NCI-H2171 (cell line): ENCODE results near the gene AMIGO2.
"Not testable (repeated sequence)": the region's sequence is repeated elsewhere in the genome, so short reads cannot be mapped to it uniquely, and the experiment has no call there.

ENCODE experiments used
- DNase-seq: peaks from one replicate; lab custom pipeline; 2025; lab: John Stamatoyannopoulos, UW

AMIGO2 gene

GRCh38 chr12:47079468-47079980 lies at the start of gene AMIGO2, which contains the start of gene PCED1B:
Gene AMIGO2, minus strand, starts transcription at chr12:47079959. Its CDS starts 957 bp downstream, at chr12:47079002.
Gene PCED1B, plus strand, starts transcription at chr12:47079621. Its CDS starts 155,443 bp downstream, at chr12:47235064.
- DNase-seq: no peak

- DNase-seq: no peak
Observed at GRCh38 chr12:47126246-47126645, 46.5 kb upstream of the AMIGO2 start.

GRCh38 chr12:47124451-47124850 lies 44.7 kb upstream of the AMIGO2 start:
- no peak for DNase-seq

GRCh38 chr12:47123730-47124129 lies 44.0 kb upstream of the AMIGO2 start:
- DNase-seq: no peak

- no peak for DNase-seq
Observed at GRCh38 chr12:47122602-47123001, 42.8 kb upstream of the AMIGO2 start.

GRCh38 chr12:47121146-47121545 lies 41.4 kb upstream of the AMIGO2 start:
- DNase-seq: no peak

- no peak for DNase-seq
Observed at GRCh38 chr12:47120736-47121135, 41.0 kb upstream of the AMIGO2 start.

GRCh38 chr12:47117305-47117704 lies 37.5 kb upstream of the AMIGO2 start:
- DNase-seq: not testable (repeated sequence)

- no peak for DNase-seq
Observed at GRCh38 chr12:47114481-47114892, 34.7 kb upstream of the AMIGO2 start.

GRCh38 chr12:47112679-47113078 lies 32.9 kb upstream of the AMIGO2 start:
- no peak for DNase-seq

GRCh38 chr12:47111854-47112253 lies 32.1 kb upstream of the AMIGO2 start:
- DNase-seq: no peak

GRCh38 chr12:47111392-47111778 lies 31.6 kb upstream of the AMIGO2 start:
- no peak for DNase-seq

- DNase-seq: no peak
Observed at GRCh38 chr12:47110718-47111391, 31.1 kb upstream of the AMIGO2 start.

- no peak for DNase-seq
Observed at GRCh38 chr12:47110011-47110541, 30.3 kb upstream of the AMIGO2 start.

GRCh38 chr12:47107926-47108325 lies 28.2 kb upstream of the AMIGO2 start:
- DNase-seq: no peak

- DNase-seq: no peak
Observed at GRCh38 chr12:47107446-47107845, 27.7 kb upstream of the AMIGO2 start.

- no peak for DNase-seq
Observed at GRCh38 chr12:47105914-47106674, 26.3 kb upstream of the AMIGO2 start.

GRCh38 chr12:47102845-47103651 lies 23.3 kb upstream of the AMIGO2 start:
- DNase-seq: no peak

- no peak for DNase-seq
Observed at GRCh38 chr12:47102406-47102805, 22.6 kb upstream of the AMIGO2 start.

- DNase-seq: no peak
Observed at GRCh38 chr12:47100160-47100559, 20.4 kb upstream of the AMIGO2 start.

- DNase-seq: no peak
Observed at GRCh38 chr12:47099610-47100009, 19.9 kb upstream of the AMIGO2 start.

GRCh38 chr12:47098099-47098498 lies 18.3 kb upstream of the AMIGO2 start:
- no peak for DNase-seq
